HG02571 (cell line): ENCODE data around the gene ZNF679.
"Not testable (repeated sequence)": the region's sequence is repeated elsewhere in the genome, so short reads cannot be mapped to it uniquely, and the experiment has no call there.

Experiments
- ATAC-seq: cut with Tn5 transposase; IDR thresholded peaks from one replicate; pipeline ENCODE4 v1.9.1; 2021; ENCODE audit warnings: mild to moderate bottlenecking, moderate library complexity; ENCODE audit not compliant: unreplicated experiment

The ZNF679 gene

GRCh38 chr7:64228174-64228573 is at the start of gene ZNF679:
Gene ZNF679, plus strand, starts transcription at chr7:64228474. Its CDS starts 20,644 bp downstream, at chr7:64249118.
- not testable (repeated sequence) for ATAC-seq

GRCh38 chr7:64180989-64181388 is 47.3 kb upstream of the ZNF679 start:
- ATAC-seq, result no peak

DNA sequence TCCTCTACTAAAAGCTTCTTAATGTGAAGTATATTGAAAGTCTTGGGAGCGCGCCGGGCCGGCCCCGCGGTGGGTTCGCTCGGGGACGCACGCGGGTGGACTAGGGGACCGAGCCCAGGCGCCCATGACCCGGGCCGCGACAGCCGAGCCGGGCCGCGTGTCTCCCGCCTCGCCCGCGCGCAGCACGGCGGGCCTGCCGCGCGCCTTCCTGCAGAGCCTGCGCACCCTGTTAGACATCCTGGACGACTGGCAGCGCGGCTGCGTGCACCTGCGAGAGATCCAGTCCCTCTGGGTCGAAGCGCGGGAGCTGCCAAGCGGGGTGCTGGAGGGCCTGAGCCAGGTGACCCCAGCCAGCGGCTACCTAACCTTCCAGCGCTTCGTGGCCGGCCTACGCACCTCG is 46.7 kb upstream of the ZNF679 start:
- ATAC-seq, result no peak

DNA sequence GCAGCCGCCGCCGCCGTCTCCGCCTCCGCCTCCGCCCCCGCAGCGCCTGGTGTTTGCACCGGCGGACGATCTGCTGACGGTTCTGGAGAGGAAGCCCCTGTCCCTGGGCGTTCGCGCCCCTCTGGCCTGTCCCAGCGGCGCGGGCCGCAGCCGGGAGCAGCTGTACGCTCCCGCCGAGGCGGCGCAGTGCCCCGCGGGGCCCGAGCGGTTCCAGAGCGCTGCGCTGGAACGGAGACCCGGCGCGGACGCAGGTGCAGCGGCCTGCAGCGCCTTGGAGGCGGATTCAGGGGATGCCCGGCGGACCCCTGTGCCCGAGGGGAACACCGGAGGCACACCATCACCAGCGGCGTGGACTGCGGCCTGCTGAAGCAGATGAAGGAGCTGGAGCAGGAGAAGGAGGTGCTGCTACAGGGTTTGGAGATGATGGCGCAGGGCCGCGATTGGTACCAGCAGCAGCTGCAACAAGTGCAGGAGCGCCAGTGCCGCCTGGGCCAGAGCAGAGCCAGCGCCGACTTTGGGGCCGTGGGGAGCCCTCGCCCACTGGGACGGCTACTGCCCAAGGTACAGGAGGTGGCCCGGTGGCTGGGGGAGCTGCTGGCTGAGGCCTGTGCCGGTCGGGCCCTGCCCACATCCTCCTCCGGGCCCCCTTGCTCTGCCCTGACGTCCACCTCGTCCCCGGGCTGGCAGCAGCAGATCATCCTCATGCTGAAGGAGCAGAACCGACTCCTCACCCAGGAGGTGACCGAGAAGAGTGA is 46.1 kb upstream of the ZNF679 start:
- ATAC-seq, result no peak

DNA sequence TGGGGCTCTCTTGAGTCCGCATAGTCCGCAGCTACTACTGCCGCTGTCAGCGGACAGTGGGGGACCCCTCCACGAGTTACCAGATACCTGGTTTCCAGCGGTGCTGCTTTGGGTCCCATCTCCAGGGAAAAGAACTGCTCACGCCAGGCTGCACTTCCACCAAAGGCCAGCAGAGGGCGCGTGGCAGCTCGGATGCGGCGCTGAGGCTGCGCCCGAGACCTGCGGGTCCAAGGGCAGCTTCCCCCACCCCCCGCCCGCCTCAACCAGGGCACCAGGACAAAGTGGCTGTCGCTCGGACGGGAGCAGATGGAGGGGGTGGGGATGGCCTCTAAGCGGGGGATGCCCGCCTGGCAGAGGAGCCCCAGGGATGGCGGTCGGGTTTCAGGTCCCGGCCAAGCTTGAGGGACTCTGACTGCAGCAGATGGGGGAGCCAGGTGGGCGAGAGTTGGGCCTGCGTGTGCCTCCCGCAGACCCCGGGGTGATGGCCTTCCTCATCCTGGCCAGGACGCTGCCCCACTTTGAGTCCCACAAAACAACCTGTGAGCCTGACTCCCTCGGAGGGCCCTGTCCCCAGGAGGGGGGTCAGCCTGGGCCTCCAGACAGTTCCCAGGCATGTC is 45.0 kb upstream of the ZNF679 start:
- no peak for ATAC-seq

- ATAC-seq, result no peak
Measured at GRCh38 chr7:64183827-64184372, 44.4 kb upstream of the ZNF679 start.

DNA sequence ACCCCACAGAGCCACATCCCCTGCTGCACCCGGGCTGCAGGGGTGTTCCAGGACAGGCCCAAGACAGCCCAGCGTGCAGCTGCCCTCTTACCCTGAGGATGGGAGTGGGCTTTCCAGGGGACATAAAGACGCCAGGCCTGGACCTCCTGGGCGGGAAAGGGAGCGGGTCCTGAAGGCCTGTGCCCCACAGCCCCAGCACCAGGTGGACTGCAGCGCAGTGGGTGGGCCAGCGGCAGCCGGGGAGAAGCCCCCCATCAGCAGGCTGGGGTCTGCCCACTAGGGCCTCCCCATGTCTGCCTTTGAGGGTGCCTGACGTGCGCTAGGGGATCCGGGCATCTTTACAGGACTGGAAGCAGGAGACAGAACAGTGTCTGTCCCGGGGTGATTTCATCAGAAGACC is 43.9 kb upstream of the ZNF679 start:
- ATAC-seq, result no peak

DNA sequence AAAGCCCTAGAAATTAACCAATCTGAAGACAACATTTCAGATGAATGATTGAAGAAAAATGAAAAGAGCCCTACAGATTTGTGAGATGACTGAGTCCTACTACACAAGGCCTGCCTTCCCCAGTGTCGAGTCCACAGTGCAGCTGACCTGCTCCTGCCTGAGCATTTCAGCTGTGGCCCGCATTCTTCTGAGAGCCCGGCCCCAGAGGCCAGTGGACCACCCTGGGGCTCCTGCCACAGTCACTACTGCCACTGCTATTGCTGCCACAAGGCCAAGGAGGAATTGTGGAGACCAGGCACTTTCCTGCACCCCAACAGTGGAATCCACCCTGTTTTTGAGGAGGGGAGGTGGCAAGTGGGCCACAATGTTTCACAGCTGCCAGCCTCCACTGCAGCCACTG is 40.9 kb upstream of the ZNF679 start:
- no peak for ATAC-seq

DNA sequence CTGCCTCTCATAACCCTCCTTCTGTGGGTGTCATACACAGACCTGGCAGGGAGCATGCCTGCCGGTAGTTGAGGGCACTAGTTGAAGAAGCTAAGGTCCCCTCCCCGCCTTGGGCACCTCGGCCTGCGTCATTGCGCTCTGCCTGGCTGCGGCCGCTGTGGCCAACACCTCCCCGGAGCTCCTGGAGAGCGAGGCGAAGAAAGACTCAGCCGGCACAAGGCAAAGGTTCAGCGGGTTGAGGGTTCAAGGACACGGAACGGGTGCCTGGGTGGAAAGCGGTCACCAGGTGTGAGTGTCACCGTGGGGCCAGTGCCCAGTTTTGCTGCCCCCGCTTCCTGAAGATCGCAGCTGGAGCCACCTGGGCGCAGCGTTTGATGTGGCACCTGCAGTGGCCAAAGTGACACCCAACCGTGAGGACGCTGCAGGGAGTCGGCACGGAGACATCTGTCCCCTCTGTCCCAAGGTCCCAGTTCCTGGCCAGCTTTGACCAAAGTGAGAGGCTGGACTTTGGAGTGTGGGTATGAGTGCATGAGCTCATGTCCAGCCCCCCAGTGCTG is 36.0 kb upstream of the ZNF679 start:
- no peak for ATAC-seq

GRCh38 chr7:64192775-64193174 is 35.5 kb upstream of the ZNF679 start:
- no peak for ATAC-seq

GRCh38 chr7:64206903-64207302 is 21.4 kb upstream of the ZNF679 start, which contains the start of gene ZNF735:
Gene ZNF735, plus strand, starts transcription at chr7:64207203. Its CDS starts 0 bp downstream, at chr7:64207203.
- ATAC-seq, result no peak

DNA sequence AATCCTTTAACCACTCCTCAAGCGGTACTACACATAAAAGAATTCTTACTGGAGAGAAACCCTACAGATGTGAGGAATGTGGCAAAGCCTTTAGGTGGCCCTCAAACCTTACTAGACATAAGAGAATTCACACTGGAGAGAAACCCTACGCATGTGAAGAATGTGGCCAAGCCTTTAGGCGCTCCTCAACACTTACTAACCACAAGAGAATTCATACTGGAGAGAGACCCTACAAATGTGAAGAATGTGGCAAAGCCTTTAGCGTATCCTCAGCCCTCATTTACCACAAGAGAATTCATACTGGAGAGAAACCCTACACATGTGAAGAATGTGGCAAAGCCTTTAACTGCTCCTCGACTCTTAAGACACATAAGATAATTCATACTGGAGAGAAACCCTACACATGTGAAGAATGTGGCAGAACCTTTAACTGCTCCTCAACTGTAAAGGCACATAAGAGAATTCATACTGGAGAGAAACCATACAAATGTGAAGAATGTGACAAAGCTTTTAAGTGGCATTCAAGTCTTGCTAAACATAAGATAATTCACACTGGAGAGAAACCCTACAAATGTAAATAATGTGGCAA is 8.5 kb upstream of the ZNF679 start:
- not testable (repeated sequence) for ATAC-seq

- no peak for ATAC-seq
Measured at GRCh38 chr7:64223366-64223765, 4.9 kb upstream of the ZNF679 start.

- no peak for ATAC-seq
Measured at GRCh38 chr7:64266341-64266919, 38.2 kb downstream of the ZNF679 start.

DNA sequence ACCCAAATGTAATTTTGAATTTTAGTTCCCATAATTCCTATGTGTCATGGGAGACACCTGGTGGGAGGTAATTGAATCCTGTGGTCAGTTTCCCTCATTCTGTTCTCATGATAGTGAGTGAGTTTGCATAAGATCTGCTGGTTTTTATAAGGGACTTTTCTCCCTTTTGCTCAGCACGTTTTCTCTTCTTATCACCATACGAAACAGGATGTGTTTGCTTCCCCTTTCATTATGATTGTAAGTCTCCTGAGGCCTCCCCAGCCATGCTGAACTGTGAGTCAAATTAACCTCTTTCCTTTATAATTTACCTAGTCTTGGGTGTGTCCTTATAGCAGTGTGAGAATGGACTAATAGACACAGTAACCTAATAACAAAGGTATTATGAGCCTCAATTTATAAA is 49.4 kb downstream of the ZNF679 start:
- ATAC-seq, result no peak

DNA sequence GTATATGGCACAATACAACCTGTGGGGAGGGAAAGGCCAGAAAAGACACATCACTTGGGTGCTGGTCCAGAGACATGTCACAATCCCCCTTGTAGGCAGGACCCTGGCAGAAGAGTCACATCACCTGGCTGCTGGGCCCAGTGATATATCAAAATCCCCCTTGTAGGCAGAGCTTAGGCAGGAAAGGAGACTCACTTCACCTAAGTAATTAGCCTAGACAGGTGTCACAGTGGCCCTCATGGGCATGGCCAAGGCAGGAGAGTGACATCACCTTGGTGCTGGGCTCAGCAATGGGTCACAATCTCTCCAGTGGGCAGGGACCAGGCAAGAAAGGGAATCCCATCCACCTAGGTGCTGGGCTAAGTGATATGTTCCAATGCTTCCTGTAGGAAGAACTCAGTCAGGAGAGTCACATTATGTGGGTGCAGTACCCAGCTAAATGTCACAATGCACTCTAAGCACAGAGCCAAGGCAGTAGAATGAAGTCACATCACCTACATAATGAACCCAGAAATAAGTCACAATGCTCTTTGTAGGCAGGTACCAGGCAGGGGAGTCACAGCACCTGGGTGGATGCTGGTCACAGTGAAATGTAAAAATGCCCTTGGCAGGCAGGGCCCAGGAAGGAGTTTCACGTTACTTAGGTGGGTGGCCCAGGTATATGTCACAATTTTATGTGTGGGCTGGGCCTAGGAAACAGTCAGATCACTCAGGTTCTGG is 66.6 kb downstream of the ZNF679 start:
- ATAC-seq, result no peak

DNA sequence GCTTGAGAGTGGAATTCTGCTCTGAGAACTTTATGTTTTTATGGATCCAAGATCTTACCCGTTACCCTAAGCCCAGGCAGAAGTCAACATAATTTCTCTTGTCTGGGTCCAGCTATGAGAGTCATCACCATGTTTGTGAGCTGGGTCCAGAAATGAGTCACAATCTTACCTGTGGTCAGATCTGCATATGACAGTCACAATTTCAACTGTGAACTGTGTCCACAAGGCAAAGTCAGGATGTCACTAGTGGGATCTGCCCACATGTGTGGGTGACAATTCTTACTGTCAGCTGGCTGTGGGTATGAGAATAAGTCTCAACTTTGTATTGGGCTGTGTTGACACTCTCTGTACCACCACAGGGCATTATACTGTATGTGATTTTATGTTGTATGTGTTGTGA is 69.1 kb downstream of the ZNF679 start:
- not testable (repeated sequence) for ATAC-seq

DNA sequence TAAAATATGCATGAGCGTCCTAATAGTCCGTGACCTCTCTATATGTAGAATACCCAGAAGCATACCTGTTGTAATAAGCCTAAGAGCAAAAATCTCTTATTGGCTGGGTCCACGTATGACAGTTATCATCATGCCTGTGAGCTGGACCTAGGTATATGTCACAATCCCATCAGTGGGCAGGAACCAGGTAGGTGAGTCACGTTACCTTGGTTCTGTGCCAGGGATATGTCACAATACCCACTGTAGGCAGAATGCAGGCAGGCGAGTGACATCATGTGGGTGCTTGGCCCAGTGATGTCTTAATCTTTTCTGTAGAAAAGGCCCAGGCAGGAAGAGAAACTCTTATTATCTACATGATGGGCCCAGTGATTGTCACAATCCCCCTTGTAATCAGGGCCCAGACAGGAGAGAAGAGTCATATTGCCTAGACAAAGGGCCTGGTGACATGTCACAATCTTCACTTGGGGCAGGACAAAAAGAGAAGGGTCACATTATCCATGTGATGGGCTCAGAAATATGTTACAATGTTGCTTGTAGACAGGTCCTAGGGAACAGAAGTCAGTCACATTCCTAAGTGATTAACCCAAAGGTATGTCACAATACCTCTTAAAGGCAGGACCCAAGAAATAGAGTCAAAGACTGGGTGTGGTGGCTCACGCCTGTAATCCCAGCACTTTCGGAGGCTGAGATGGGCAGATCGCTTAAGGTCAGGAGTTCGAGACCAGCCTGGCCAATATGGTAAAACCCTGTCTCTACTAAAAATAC is 72.5 kb downstream of the ZNF679 start:
- no peak for ATAC-seq

GRCh38 chr7:64307254-64308015 is 79.2 kb downstream of the ZNF679 start:
- peak; percentile 99 for ATAC-seq
